ENCODE data around the gene RAB6B.

RAB6B gene

GRCh38 chr3:133855772-133856171 lies 39.9 kb downstream of the RAB6B start:
- DNase-seq (ENCODE audit: low spot score), result no peak

- DNase-seq (ENCODE audit: low spot score), result no peak
Observed at GRCh38 chr3:133855002-133855370, 40.7 kb downstream of the RAB6B start.

- no peak for DNase-seq (ENCODE audit: low spot score)
Observed at GRCh38 chr3:133854264-133855001, 41.2 kb downstream of the RAB6B start.

- no peak for DNase-seq (ENCODE audit: low spot score)
Observed at GRCh38 chr3:133853925-133854227, 41.8 kb downstream of the RAB6B start.

- DNase-seq (ENCODE audit: low spot score), result no peak
Observed at GRCh38 chr3:133853063-133853924, 42.4 kb downstream of the RAB6B start.

GRCh38 chr3:133851931-133852330 lies 43.8 kb downstream of the RAB6B start:
- no peak for DNase-seq (ENCODE audit: low spot score)

GRCh38 chr3:133851266-133851906 lies 44.3 kb downstream of the RAB6B start:
- DNase-seq (ENCODE audit: low spot score), result no peak

GRCh38 chr3:133850034-133850433 lies 45.6 kb downstream of the RAB6B start:
- no peak for DNase-seq (ENCODE audit: low spot score)

- no peak for DNase-seq (ENCODE audit: low spot score)
Observed at GRCh38 chr3:133849346-133849745, 46.3 kb downstream of the RAB6B start.

GRCh38 chr3:133845127-133845526 lies 50.6 kb downstream of the RAB6B start:
- no peak for DNase-seq (ENCODE audit: low spot score)

- DNase-seq (ENCODE audit: low spot score), result no peak
Observed at GRCh38 chr3:133843634-133844033, 52.0 kb downstream of the RAB6B start.

GRCh38 chr3:133842158-133842557 lies 53.5 kb downstream of the RAB6B start:
- DNase-seq (ENCODE audit: low spot score), result no peak

GRCh38 chr3:133841196-133841595 lies 54.5 kb downstream of the RAB6B start:
- no peak for DNase-seq (ENCODE audit: low spot score)

GRCh38 chr3:133840767-133841166 lies 54.9 kb downstream of the RAB6B start:
- DNase-seq (ENCODE audit: low spot score), result no peak

GRCh38 chr3:133840055-133840737 lies 55.5 kb downstream of the RAB6B start:
- no peak for DNase-seq (ENCODE audit: low spot score)

GRCh38 chr3:133838916-133839800 lies 56.5 kb downstream of the RAB6B start:
- DNase-seq (ENCODE audit: low spot score), result no peak

- DNase-seq (ENCODE audit: low spot score), result no peak
Observed at GRCh38 chr3:133838296-133838789, 57.3 kb downstream of the RAB6B start.

- no peak for DNase-seq (ENCODE audit: low spot score)
Observed at GRCh38 chr3:133837487-133838295, 58.0 kb downstream of the RAB6B start.

GRCh38 chr3:133836497-133837158 lies 59.1 kb downstream of the RAB6B start:
- no peak for DNase-seq (ENCODE audit: low spot score)

- DNase-seq (ENCODE audit: low spot score), result no peak
Observed at GRCh38 chr3:133835961-133836360, 59.7 kb downstream of the RAB6B start.
